Ammon's horn (tissue), 1 donor: ENCODE data around the gene WFDC2.
A peak's percentile ranks its signal among the peaks of the same experiment; 100 is the strongest.

Experiments
- DNase-seq: peaks from one replicate; pipeline ENCODE4 v3.0.0-alpha.2; 2016; ENCODE audit warnings: low spot score

The WFDC2 gene

GRCh38 chr20:45469336-45470261 lies at the start of gene WFDC2:
Gene WFDC2, plus strand, starts transcription at chr20:45469753. Its CDS starts 29 bp downstream, at chr20:45469782.
- no peak for DNase-seq

- no peak for DNase-seq
These were observed 49.4 kb upstream of the WFDC2 start for GRCh38 chr20:45420125-45420524.

GRCh38 chr20:45423700-45424099 lies 45.9 kb upstream of the WFDC2 start:
- no peak for DNase-seq

- DNase-seq: no peak
These were observed 44.0 kb upstream of the WFDC2 start for GRCh38 chr20:45425561-45425960.

GRCh38 chr20:45426320-45427016 lies 43.1 kb upstream of the WFDC2 start:
- DNase-seq: peak; percentile 61

GRCh38 chr20:45427236-45428149 lies 42.1 kb upstream of the WFDC2 start:
- DNase-seq: no peak

GRCh38 chr20:45429618-45430017 lies 39.9 kb upstream of the WFDC2 start:
- DNase-seq: peak; percentile 76

- DNase-seq: no peak
These were observed 37.3 kb upstream of the WFDC2 start for GRCh38 chr20:45432294-45432693.

GRCh38 chr20:45433316-45433715 lies 36.2 kb upstream of the WFDC2 start:
- DNase-seq: peak; percentile 97

- no peak for DNase-seq
These were observed 35.6 kb upstream of the WFDC2 start for GRCh38 chr20:45433976-45434375.

GRCh38 chr20:45436732-45437485 lies 32.6 kb upstream of the WFDC2 start:
- DNase-seq: peak; percentile 94

- no peak for DNase-seq
These were observed 29.1 kb upstream of the WFDC2 start for GRCh38 chr20:45440424-45440823.

GRCh38 chr20:45440891-45441685 lies 28.5 kb upstream of the WFDC2 start:
- DNase-seq: no peak

- DNase-seq: no peak
These were observed 27.8 kb upstream of the WFDC2 start for GRCh38 chr20:45441746-45442145.

GRCh38 chr20:45444050-45444449 lies 25.5 kb upstream of the WFDC2 start:
- no peak for DNase-seq

- no peak for DNase-seq
These were observed 23.6 kb upstream of the WFDC2 start for GRCh38 chr20:45445805-45446562.

GRCh38 chr20:45448270-45448669 lies 21.3 kb upstream of the WFDC2 start:
- DNase-seq: no peak

- DNase-seq: no peak
These were observed 20.0 kb upstream of the WFDC2 start for GRCh38 chr20:45449528-45449927.

- DNase-seq: peak; percentile 60
These were observed 19.3 kb upstream of the WFDC2 start for GRCh38 chr20:45450097-45450818.
